ENCODE measurements around the gene TOMM70. TPM values are rescaled to one million over a fixed set of nuclear protein-coding genes. Genes with fewer than 3 reads are reported as not detected.

TOMM70 gene
- total and polyA plus RNA-seq, 2 donors (not counting 3 experiments of a cell fraction or from before 2014, with no cell fraction given) = 7.6 to 32.3 TPM

GRCh38 chr3:100401674-100402041, 769 bp upstream of the TOMM70 start:
- Histone ChIP-seq H3K9ac (replicated peaks; ENCODE audit: extremely low read depth, insufficient read depth, low read length) (peak overlapping the region; percentile 80), H3K36me3 (ENCODE audit: control insufficient read depth in 2 of 2, extremely low read depth in 1 of 2, insufficient read depth in 2 of 2, low read length in 2 of 2) (no peaks in the 10 kb centered on the region), H3K27me3 (ENCODE audit: control insufficient read depth in 2 of 2, insufficient read depth in 2 of 2, low read length in 2 of 2) (no peaks in the 10 kb centered on the region), H3K4me1 (ENCODE audit: control insufficient read depth, extremely low read depth, insufficient read depth, low read length) (peaks cover 23% of the 10 kb centered on the region), H2AFZ (ENCODE audit: low read depth, low read length) (peak overlapping the region; percentile 87), H3K4me2 (ENCODE audit: insufficient read depth, low read length) (peak overlapping the region; percentile 88), H3K9me3 (replicated peaks; ENCODE audit: control insufficient read depth, insufficient read depth, low read length) (no peaks in the 10 kb centered on the region), H3K79me2 (ENCODE audit: control insufficient read depth, insufficient read depth, low read length) (peaks cover 38% of the 10 kb centered on the region), H3K27ac (ENCODE audit: insufficient read depth, low read depth, low read length) (peak overlapping the region; percentile 75), H3K9me1 (replicated peaks; ENCODE audit: control insufficient read depth, extremely low read depth, insufficient read depth, low read length) (no peaks in the 10 kb centered on the region), H4K20me1 (replicated peaks; ENCODE audit: control insufficient read depth, extremely low read depth, insufficient read depth, low read length) (no peaks in the 10 kb centered on the region), H3K4me3 (replicated peaks in 1 of 3; ENCODE audit: insufficient read depth in 1 of 3, low read depth in 1 of 3, low read length in 3 of 3) (peak overlapping the region; percentile 55 to 94 (median 76))
- BruUV-seq (replicated peaks) = TSS peak; percentile 85
- ChIA-PET CTCF (interaction anchor here (0.8 to 3.0 kb wide), 7 partner anchors 10 to 188 kb away, joined by 3 to 13 read pairs (median 4); no protein-coding TSS in a partner anchor), POLR2A (interaction anchor here (1.0 to 2.0 kb wide), 3 partner anchors 9 to 141 kb away, joined by 4 to 9 read pairs (median 5); partner anchors contain the start of gene TBC1D23)
- TF ChIP-seq POLR2AphosphoS5 (IDR thresholded peaks at IDR 0.05; ENCODE audit: insufficient read depth, low read depth, low read length) = no peak
- TF ChIP-seq GATA2 (IDR thresholded peaks at IDR 0.05; ENCODE audit: insufficient read depth, insufficient read length, low read depth, low read length) = no peak
- TF ChIP-seq MYC (IDR thresholded peaks at IDR 0.05; ENCODE audit: low read depth, low read length) = no peak
- FAIRE-seq (no peak), DNase-seq (ENCODE audit: low read depth, low spot score) (no peak)
- dilution Hi-C loops (cut with MboI; ENCODE audit: extremely low pct_ligation_motif_present, low sequenced_read_pairs) = no loop called here
- intact Hi-C loops (cut with micrococcal nuclease) = loop anchor here (1.0 to 5.0 kb wide), 5 partner anchors 67 to 1276 kb away; partner anchors contain the start of genes NIT2, TFG, TMEM45A and ZBTB11

GRCh38 chr3:100400419-100400779, 490 bp downstream of the TOMM70 start:
- no peaks in the 10 kb centered on the region for H3K9me3 ChIP-seq (replicated peaks; ENCODE audit: control insufficient read depth, insufficient read depth, low read length)
- H3K79me2 ChIP-seq (ENCODE audit: control insufficient read depth, insufficient read depth, low read length) = peaks cover 51% of the 10 kb centered on the region
- no peaks in the 10 kb centered on the region for H3K27me3 ChIP-seq (ENCODE audit: control insufficient read depth in 2 of 2, insufficient read depth in 2 of 2, low read length in 2 of 2)
- no peaks in the 10 kb centered on the region for H3K9me1 ChIP-seq (replicated peaks; ENCODE audit: control insufficient read depth, extremely low read depth, insufficient read depth, low read length)
- H4K20me1 ChIP-seq (replicated peaks; ENCODE audit: control insufficient read depth, extremely low read depth, insufficient read depth, low read length) = no peaks in the 10 kb centered on the region
- ChIA-PET POLR2A (interaction anchor here (2.0 kb wide), 1 partner anchor 14 kb away, joined by 9 read pairs; no protein-coding TSS in a partner anchor), CTCF (interaction anchor here (0.7 to 3.0 kb wide), 6 partner anchors 9 to 557 kb away, joined by 3 to 13 read pairs (median 4); no protein-coding TSS in a partner anchor)
- dilution Hi-C loops (cut with MboI; ENCODE audit: extremely low pct_ligation_motif_present, low sequenced_read_pairs) = no loop called here
- H3K4me3 ChIP-seq (replicated peaks in 1 of 3; ENCODE audit: insufficient read depth in 1 of 3, low read depth in 1 of 3, low read length in 3 of 3) = peak overlapping the region; percentile 55 to 94 (median 76)
- H3K36me3 ChIP-seq (ENCODE audit: control insufficient read depth in 2 of 2, extremely low read depth in 1 of 2, insufficient read depth in 2 of 2, low read length in 2 of 2) = no peaks in the 10 kb centered on the region
- H3K4me1 ChIP-seq (ENCODE audit: control insufficient read depth, extremely low read depth, insufficient read depth, low read length) = peaks cover 23% of the 10 kb centered on the region
- peak overlapping the region; percentile 88 for H3K4me2 ChIP-seq (ENCODE audit: insufficient read depth, low read length)
- no TSS peak for BruUV-seq (replicated peaks)
- intact Hi-C loops (cut with micrococcal nuclease) = loop anchor here (2.0 to 5.0 kb wide), 4 partner anchors 92 to 1277 kb away; partner anchors contain the start of genes TFG, TMEM45A and ZBTB11
- peak overlapping the region; percentile 80 for H3K9ac ChIP-seq (replicated peaks; ENCODE audit: extremely low read depth, insufficient read depth, low read length)
- H3K27ac ChIP-seq (ENCODE audit: insufficient read depth, low read depth, low read length) = peak overlapping the region; percentile 32
- FAIRE-seq = no peak
- peak; percentile 57 for DNase-seq (ENCODE audit: low read depth, low spot score)
- TF ChIP-seq POLR2AphosphoS5 (IDR thresholded peaks at IDR 0.05; ENCODE audit: insufficient read depth, low read depth, low read length) (no peak), EZH2 (IDR thresholded peaks at IDR 0.05; ENCODE audit: borderline replicate concordance, low read depth, low read length, severe bottlenecking) (no peak), MAX (IDR thresholded peaks at IDR 0.05; ENCODE audit: insufficient read depth, insufficient read length) (no peak), MYC (IDR thresholded peaks at IDR 0.05; ENCODE audit: low read depth, low read length) (no peak), FOS (IDR thresholded peaks at IDR 0.05; ENCODE audit: borderline replicate concordance, insufficient read depth, low read length) (no peak), JUN (IDR thresholded peaks at IDR 0.05; ENCODE audit: borderline replicate concordance, insufficient read depth, insufficient read length, low read depth) (no peak), POLR2A (IDR thresholded peaks at IDR 0.05; ENCODE audit: low read depth, low read length) (no peak), CTCF (IDR thresholded peaks at IDR 0.05; ENCODE audit: extremely low read depth in 1 of 2, insufficient read depth in 1 of 2, low read depth in 1 of 2, low read length in 2 of 2) (no peak), GATA2 (IDR thresholded peaks at IDR 0.05; ENCODE audit: insufficient read depth, insufficient read length, low read depth, low read length) (no peak)
- peak overlapping the region; percentile 91 for H2AFZ ChIP-seq (ENCODE audit: low read depth, low read length)

All from endothelial cell of umbilical vein (primary cell).